Loucy (cell line): ENCODE results near the gene EED.

Source experiments
- CTCF ChIP-seq: fragments of 200-600 bp; sonication (generic); conservative IDR thresholded peaks from 2 replicates; pipeline ENCODE4 v1.5.1; 2014; ENCODE audit warnings: mild to moderate bottlenecking, antibody characterized with exemption, low read length
- EZH2phosphoT487 ChIP-seq: fragments of 200-600 bp; IDR thresholded peaks from 2 replicates; pipeline ENCODE4 v1.6.1; 2018; ENCODE audit warnings: antibody characterized with exemption, mild to moderate bottlenecking, moderate library complexity, borderline replicate concordance

GRCh38 chr11:86262387-86262786, 17.8 kb downstream of the EED start:
- TF ChIP-seq CTCF (no peak), EZH2phosphoT487 (no peak)
